NCI-H187 treated with DMSO at 0.1 percent for 48 hours (cell line): ENCODE results near the gene ZNF408.

Experiments used
- DNase-seq: peaks from one replicate; lab custom pipeline; 2025; lab: John Stamatoyannopoulos, UW

ZNF408 gene

GRCh38 chr11:46676436-46677158, 24.2 kb upstream of the ZNF408 start:
- no peak for DNase-seq

- no peak for DNase-seq
Observed at GRCh38 chr11:46677169-46677568, 23.7 kb upstream of the ZNF408 start.

DNA sequence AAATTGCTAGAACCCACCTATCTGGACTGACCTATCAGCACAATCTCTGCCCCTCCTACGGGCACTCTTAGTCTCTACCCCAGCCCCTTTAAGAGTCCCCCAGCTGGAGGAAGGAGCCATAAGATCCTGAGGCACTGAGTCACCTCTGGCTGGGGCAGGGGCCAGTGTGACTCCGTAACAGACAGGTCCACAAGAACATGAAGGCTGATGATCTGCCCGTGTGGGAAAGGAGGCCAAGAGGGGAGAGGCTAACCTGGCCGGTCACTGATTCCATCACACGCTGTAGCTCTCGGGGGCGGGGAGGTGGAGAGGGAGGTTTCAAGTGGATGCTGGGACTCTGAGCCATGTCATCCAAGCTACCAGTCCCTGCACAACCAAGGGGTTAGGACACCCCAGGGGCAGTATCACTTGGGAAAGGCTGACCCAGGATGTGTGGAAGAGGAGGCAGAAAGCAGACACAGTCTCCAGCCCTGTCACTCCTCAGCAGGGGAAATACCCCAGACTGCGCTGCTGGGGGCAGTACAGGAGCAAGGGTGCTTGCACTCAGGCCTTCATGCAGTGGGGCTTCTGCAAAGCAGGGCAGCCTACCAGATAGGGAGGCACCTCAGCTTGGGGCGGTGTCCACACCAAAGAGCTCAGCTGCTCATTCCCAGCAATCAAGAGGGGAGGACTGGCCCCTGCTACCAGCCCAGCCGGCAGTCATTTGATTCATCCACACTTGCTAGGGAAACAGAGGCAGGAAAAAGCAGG, 22.7 kb upstream of the ZNF408 start:
- DNase-seq, result no peak

DNA sequence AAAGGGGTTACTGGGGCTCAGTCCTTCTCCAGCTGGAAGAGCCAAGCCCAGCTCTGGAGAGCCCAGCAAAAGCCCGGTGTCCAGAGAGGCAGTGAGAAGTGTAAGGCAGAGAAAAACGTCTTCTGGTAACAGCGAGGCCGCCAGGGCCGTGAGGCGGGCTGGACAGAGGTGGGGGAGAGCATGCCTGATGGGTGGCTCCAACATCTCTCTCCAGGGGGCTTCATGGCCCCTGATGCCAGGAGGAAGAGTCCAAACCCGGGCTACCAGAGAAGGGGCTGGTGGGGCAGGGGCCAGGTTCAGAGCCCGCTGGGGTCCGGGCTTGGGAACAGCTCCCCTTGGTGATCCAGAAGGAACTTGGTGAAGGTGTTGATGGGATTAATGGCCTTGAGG, 22.1 kb upstream of the ZNF408 start:
- DNase-seq, result no peak

- no peak for DNase-seq
Observed at GRCh38 chr11:46679241-46680163, 21.3 kb upstream of the ZNF408 start.

GRCh38 chr11:46680164-46680760, 20.6 kb upstream of the ZNF408 start:
- DNase-seq, result no peak

DNA sequence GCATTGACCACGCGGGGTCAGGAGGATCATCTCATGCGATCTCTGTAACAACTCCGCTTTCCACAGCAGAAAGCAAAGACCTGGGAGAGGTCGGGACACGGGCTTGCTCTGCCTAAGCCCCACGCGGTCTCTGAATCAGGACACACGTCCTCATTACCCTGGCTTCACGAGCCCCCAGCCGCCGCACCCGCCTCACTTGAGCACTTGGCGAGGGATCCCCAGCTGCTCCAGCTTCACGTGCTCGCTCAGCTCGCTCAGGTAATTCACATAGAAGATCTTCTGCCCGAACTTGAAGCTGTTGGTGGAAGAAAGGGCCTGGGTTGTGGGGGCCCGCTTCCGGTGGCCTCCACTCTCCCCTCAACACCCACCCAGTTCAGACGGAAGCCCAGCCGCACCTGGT, 20.0 kb upstream of the ZNF408 start:
- no peak for DNase-seq

- no peak for DNase-seq
Observed at GRCh38 chr11:46681814-46682213, 19.0 kb upstream of the ZNF408 start.

DNA sequence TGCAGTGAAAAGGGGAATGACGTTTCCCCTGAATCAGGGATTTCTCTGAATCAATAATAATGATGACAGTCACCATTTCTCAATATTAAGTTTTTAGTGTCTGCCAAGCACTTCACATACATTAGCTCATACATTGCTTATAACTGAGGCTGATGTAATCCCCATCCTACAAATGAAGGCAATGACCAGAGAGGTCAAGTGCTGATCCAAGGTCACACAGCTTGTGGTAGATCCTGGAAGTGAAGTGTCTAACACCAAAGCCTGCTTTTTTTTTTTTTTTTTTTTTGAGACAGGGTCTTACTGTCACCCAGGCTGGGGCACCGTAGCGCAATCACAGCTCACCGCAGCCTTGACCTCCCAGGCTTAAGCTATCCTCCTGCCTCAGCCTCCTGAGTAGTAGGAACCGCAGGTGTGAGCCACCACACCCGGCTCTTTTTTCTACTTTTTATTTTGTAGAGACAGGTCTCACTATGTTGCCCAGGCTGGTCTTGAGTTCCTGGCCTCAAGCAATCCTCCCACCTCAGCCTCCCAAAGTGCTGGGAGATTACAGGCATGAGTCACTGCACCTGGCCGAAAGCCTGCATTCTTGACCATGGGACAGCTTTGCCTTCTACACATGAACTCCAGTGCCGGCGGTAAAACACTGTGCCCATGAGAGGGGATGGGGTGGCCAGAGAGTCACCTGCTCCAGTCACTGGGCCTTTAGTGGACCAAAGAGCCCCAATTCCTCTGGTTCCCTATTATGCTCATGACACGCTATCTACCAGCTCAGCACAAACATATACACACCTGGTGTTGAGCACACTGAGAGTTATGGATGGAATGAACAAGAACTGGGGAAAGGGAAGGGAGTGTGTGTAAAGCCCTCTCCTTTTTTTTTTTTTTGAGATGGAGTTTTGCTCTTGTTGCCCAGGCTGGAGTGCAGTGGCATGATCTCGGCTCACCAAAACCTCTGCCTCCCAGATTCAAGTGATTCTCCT, 17.8 kb upstream of the ZNF408 start:
- no peak for DNase-seq

- no peak for DNase-seq
Observed at GRCh38 chr11:46684367-46684766, 16.5 kb upstream of the ZNF408 start.

GRCh38 chr11:46686886-46687795, 13.7 kb upstream of the ZNF408 start:
- DNase-seq, result no peak

GRCh38 chr11:46690702-46691101, 10.1 kb upstream of the ZNF408 start:
- DNase-seq, result no peak

DNA sequence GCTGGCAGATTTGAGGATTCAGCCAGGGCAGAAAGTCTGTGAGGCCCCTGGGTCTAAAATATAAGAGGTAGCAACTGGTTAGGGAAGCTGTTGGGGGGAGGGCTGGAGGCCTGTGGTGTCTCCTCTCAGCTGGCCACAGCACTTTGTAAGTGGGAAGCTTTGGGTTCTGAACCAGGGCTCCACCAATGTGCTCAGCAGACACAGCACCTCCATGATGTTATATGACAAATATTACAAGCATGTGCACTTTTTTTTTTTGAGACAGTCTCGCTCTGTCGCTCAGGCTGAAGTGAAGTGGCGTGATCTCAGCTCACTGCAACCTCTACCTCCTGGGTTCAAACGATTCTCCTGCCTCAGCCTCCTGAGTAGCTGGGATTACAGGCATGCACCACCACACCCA, 8.4 kb upstream of the ZNF408 start:
- no peak for DNase-seq

- DNase-seq, result no peak
Observed at GRCh38 chr11:46693597-46694012, 7.2 kb upstream of the ZNF408 start.

GRCh38 chr11:46694072-46694471, 6.8 kb upstream of the ZNF408 start:
- no peak for DNase-seq

- no peak for DNase-seq
Observed at GRCh38 chr11:46694607-46695006, 6.2 kb upstream of the ZNF408 start.

- DNase-seq, result no peak
Observed at GRCh38 chr11:46695345-46696211, 5.3 kb upstream of the ZNF408 start.

DNA sequence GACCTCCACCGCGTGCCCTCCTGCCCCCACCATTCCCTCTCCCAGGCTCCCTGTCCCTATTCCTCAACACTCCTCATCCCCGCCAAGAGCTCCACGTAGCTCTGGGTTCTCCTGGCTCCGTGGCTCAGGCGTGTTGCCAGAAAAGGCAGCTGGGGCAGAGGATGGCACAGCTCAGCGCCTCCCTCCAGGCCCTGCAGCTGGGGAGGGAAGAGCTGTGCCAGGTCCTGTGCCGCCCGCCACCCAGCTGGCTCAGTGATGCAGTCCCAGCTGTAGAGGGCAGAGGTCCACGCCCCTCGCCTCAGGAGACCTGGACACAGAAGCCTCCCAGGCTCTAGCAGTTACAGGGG, 4.6 kb upstream of the ZNF408 start:
- DNase-seq, result no peak

GRCh38 chr11:46697303-46697702, 3.5 kb upstream of the ZNF408 start:
- no peak for DNase-seq
